ENCODE data around the gene CYP2D6. TPM values are rescaled to one million over a fixed set of nuclear protein-coding genes. Genes with fewer than 3 reads are reported as not detected.
A peak's percentile ranks its signal among the peaks of the same experiment; 100 is the strongest.

Gene CYP2D6
- polyA plus RNA-seq, 3 donors, result 4.5 TPM; not detected in 2

GRCh38 chr22:42162728-42163489 is 32.3 kb upstream of the CYP2D6 start:
- WGBS (ENCODE audit: insufficient coverage), result over 99% methylated on average over 10 of the region's 12 CpGs
- Mint-ChIP-seq H3K27ac (peak overlapping the region in 2 of 7 donors; percentile 44 to 52), H3K9me3 (no peaks in the 10 kb centered on the region), H3K27me3 (ENCODE audit: low read depth in 3 of 3) (peaks cover 0 to 2% (median 0%) of the 10 kb centered on the region in 3 donors), H3K36me3 (peaks cover 50 to 70% of the 10 kb centered on the region in 2 donors), H3K4me1 (peaks cover 4% of the 10 kb centered on the region), H3K4me3 (no peak overlapping the region)
- H3K9ac ChIP-seq (ENCODE audit: insufficient read depth, low read length, poor library complexity, severe bottlenecking), result no peak overlapping the region
- no peak for DNase-seq
- H3K27me3 ChIP-seq (ENCODE audit: control insufficient read depth in 2 of 2, insufficient read depth in 2 of 2, low read length in 2 of 2), result no peaks in the 10 kb centered on the region
- no peak overlapping the region for H3K27ac ChIP-seq (ENCODE audit: low read depth in 1 of 2, low read length in 2 of 2)
- H3K36me3 ChIP-seq (replicated peaks in 1 of 2; ENCODE audit: control insufficient read depth in 1 of 2, insufficient read depth in 2 of 2, low read length in 2 of 2), result peaks cover 21 to 80% of the 10 kb centered on the region in 2 donors
- no peak overlapping the region for H2AFZ ChIP-seq (ENCODE audit: insufficient read depth, low read depth, low read length, poor library complexity, severe bottlenecking)
- no peak for TF ChIP-seq CTCF (IDR thresholded peaks at IDR 0.05)
- H3K4me2 ChIP-seq (replicated peaks; ENCODE audit: extremely low read depth, low read length, poor library complexity, severe bottlenecking), result no peak overlapping the region
- H4K20me1 ChIP-seq (ENCODE audit: insufficient read depth, low read length), result peaks cover 4% of the 10 kb centered on the region
- no peaks in the 10 kb centered on the region for H3K4me1 ChIP-seq (ENCODE audit: control insufficient read depth in 1 of 2, insufficient read depth in 2 of 2, low read length in 2 of 2)
- H3K79me2 ChIP-seq (ENCODE audit: insufficient read depth, low read length), result no peaks in the 10 kb centered on the region
- intact Hi-C loops (cut with micrococcal nuclease), result no loop called here
- H3K4me3 ChIP-seq (replicated peaks in 1 of 3; ENCODE audit: low read depth in 2 of 3, low read length in 3 of 3), result no peak overlapping the region
- H3K9me3 ChIP-seq (replicated peaks in 1 of 2; ENCODE audit: control insufficient read depth in 1 of 2, insufficient read depth in 1 of 2, low read length in 2 of 2), result no peaks in the 10 kb centered on the region

GRCh38 chr22:42160830-42161696 is 30.5 kb upstream of the CYP2D6 start:
- no peak overlapping the region for H2AFZ ChIP-seq (ENCODE audit: insufficient read depth, low read depth, low read length, poor library complexity, severe bottlenecking)
- DNase-seq, result no peak
- peaks cover 4% of the 10 kb centered on the region for H3K4me1 Mint-ChIP-seq
- H3K4me2 ChIP-seq (replicated peaks; ENCODE audit: extremely low read depth, low read length, poor library complexity, severe bottlenecking), result no peak overlapping the region
- H3K79me2 ChIP-seq (ENCODE audit: insufficient read depth, low read length), result no peaks in the 10 kb centered on the region
- no peaks in the 10 kb centered on the region for H3K27me3 Mint-ChIP-seq (ENCODE audit: low read depth in 3 of 3)
- H3K4me3 Mint-ChIP-seq, result no peak overlapping the region
- peaks cover 12 to 70% of the 10 kb centered on the region in 2 donors for H3K36me3 ChIP-seq (replicated peaks in 1 of 2; ENCODE audit: control insufficient read depth in 1 of 2, insufficient read depth in 2 of 2, low read length in 2 of 2)
- H3K27ac Mint-ChIP-seq, result no peak overlapping the region
- no peaks in the 10 kb centered on the region for H3K27me3 ChIP-seq (ENCODE audit: control insufficient read depth in 2 of 2, insufficient read depth in 2 of 2, low read length in 2 of 2)
- no peak overlapping the region for H3K27ac ChIP-seq (ENCODE audit: low read depth in 1 of 2, low read length in 2 of 2)
- H3K9me3 ChIP-seq (replicated peaks in 1 of 2; ENCODE audit: control insufficient read depth in 1 of 2, insufficient read depth in 1 of 2, low read length in 2 of 2), result no peaks in the 10 kb centered on the region
- no peak overlapping the region for H3K9ac ChIP-seq (ENCODE audit: insufficient read depth, low read length, poor library complexity, severe bottlenecking)
- intact Hi-C loops (cut with micrococcal nuclease), result no loop called here
- H3K4me1 ChIP-seq (ENCODE audit: control insufficient read depth in 1 of 2, insufficient read depth in 2 of 2, low read length in 2 of 2), result no peaks in the 10 kb centered on the region
- peaks cover 34 to 54% of the 10 kb centered on the region in 2 donors for H3K36me3 Mint-ChIP-seq
- no peaks in the 10 kb centered on the region for H3K9me3 Mint-ChIP-seq
- peaks cover 4% of the 10 kb centered on the region for H4K20me1 ChIP-seq (ENCODE audit: insufficient read depth, low read length)
- H3K4me3 ChIP-seq (replicated peaks in 1 of 3; ENCODE audit: low read depth in 2 of 3, low read length in 3 of 3), result no peak overlapping the region
- WGBS (ENCODE audit: insufficient coverage), result 98% methylated on average over 4 of the region's 18 CpGs
- no peak for TF ChIP-seq CTCF (IDR thresholded peaks at IDR 0.05)

All from CD14-positive monocyte (primary cell).